ENCODE results near the gene OR51B6.
"Not testable (repeated sequence)": the region's sequence is repeated elsewhere in the genome, so short reads cannot be mapped to it uniquely, and the experiment has no call there.

DNA sequence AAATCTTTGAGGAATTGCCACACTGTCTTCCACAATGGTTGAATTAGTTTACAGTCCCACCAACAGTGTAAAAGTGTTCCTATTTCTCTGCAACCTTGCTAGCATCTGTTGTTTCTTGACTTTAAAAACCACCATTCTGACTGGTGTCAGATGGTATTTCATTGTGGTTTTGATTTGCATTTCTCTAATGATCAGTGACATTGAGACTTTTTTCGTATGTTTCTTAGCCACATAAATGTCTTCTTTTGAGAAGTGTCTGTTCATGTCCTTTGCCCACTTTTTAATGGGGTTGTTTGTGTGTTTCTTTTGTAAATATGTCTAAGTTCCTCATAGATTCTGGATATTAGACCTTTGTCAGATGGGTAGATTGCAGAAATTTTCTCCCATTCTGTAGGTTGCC, 14.1 kb upstream of the OR51B6 start:
- TF ChIP-seq SCRT2 (tag by site-specific recombination; IDR thresholded peaks at IDR 0.05); ZNF785 (tag by site-specific recombination; IDR thresholded peaks at IDR 0.05); ZNF37A (tag by site-specific recombination; IDR thresholded peaks at IDR 0.05); ZNF140 (tag by site-specific recombination; IDR thresholded peaks at IDR 0.05); ZNF114 (tag by site-specific recombination; IDR thresholded peaks at IDR 0.05); ZNF529 (tag by site-specific recombination; IDR thresholded peaks at IDR 0.05; ENCODE audit: insufficient replicate concordance); YY1 (tag by site-specific recombination; IDR thresholded peaks at IDR 0.05); OVOL3 (tag by site-specific recombination; IDR thresholded peaks at IDR 0.05); ZNF747 (tag by site-specific recombination; IDR thresholded peaks at IDR 0.05); ZNF501 (tag by site-specific recombination; IDR thresholded peaks at IDR 0.05): not testable (repeated sequence)
- TF ChIP-seq, protein P1, sequence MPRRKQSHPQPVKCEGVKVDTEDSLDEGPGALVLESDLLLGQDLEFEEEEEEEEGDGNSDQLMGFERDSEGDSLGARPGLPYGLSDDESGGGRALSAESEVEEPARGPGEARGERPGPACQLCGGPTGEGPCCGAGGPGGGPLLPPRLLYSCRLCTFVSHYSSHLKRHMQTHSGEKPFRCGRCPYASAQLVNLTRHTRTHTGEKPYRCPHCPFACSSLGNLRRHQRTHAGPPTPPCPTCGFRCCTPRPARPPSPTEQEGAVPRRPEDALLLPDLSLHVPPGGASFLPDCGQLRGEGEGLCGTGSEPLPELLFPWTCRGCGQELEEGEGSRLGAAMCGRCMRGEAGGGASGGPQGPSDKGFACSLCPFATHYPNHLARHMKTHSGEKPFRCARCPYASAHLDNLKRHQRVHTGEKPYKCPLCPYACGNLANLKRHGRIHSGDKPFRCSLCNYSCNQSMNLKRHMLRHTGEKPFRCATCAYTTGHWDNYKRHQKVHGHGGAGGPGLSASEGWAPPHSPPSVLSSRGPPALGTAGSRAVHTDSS (tag by site-specific recombination; IDR thresholded peaks at IDR 0.05): not testable (repeated sequence)
- TF ChIP-seq, protein P2, sequence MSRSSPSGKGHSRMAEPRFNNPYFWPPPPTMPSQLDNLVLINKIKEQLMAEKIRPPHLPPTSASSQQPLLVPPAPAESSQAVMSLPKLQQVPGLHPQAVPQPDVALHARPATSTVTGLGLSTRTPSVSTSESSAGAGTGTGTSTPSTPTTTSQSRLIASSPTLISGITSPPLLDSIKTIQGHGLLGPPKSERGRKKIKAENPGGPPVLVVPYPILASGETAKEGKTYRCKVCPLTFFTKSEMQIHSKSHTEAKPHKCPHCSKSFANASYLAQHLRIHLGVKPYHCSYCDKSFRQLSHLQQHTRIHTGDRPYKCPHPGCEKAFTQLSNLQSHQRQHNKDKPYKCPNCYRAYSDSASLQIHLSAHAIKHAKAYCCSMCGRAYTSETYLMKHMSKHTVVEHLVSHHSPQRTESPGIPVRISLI (tag by site-specific recombination; IDR thresholded peaks at IDR 0.05): not testable (repeated sequence)
- TF ChIP-seq, protein P3, sequence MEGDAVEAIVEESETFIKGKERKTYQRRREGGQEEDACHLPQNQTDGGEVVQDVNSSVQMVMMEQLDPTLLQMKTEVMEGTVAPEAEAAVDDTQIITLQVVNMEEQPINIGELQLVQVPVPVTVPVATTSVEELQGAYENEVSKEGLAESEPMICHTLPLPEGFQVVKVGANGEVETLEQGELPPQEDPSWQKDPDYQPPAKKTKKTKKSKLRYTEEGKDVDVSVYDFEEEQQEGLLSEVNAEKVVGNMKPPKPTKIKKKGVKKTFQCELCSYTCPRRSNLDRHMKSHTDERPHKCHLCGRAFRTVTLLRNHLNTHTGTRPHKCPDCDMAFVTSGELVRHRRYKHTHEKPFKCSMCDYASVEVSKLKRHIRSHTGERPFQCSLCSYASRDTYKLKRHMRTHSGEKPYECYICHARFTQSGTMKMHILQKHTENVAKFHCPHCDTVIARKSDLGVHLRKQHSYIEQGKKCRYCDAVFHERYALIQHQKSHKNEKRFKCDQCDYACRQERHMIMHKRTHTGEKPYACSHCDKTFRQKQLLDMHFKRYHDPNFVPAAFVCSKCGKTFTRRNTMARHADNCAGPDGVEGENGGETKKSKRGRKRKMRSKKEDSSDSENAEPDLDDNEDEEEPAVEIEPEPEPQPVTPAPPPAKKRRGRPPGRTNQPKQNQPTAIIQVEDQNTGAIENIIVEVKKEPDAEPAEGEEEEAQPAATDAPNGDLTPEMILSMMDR (tag by site-specific recombination; IDR thresholded peaks at IDR 0.05): not testable (repeated sequence)
